H9 (cell line): Measurements from ENCODE around the gene PROSER1. TPM values are rescaled to one million over a fixed set of nuclear protein-coding genes. Genes with fewer than 3 reads are reported as not detected.

ENCODE experiments used
- DNase-seq: peaks from one replicate; pipeline ENCODE4 v3.0.0-alpha.2; 2017
- H2AFZ ChIP-seq: one replicate; pipeline ENCODE4 v1.6.1; 2013; ENCODE audit warnings: mild to moderate bottlenecking, low read length, control low read depth, moderate library complexity
- H2AK5ac ChIP-seq: 2 replicates; pipeline ENCODE4 v1.6.1; 2013; ENCODE audit warnings: low read length, control low read depth, mixed read lengths; ENCODE audit not compliant: insufficient read length
- H2BK120ac ChIP-seq: one replicate; pipeline ENCODE4 v1.6.1; 2013; ENCODE audit warnings: low read depth, mild to moderate bottlenecking, low read length, control low read depth, inconsistent platforms; ENCODE audit not compliant: poor library complexity, severe bottlenecking
- H2BK12ac ChIP-seq: 2 replicates; pipeline ENCODE4 v1.6.1; 2013; ENCODE audit warnings: low read length, control low read depth, mixed read lengths, low read depth; ENCODE audit not compliant: insufficient read length
- H2BK15ac ChIP-seq: 2 replicates; pipeline ENCODE4 v1.6.1; 2013; ENCODE audit warnings: low read depth, low read length, control low read depth
- H2BK20ac ChIP-seq: one replicate; pipeline ENCODE4 v1.6.1; 2013; ENCODE audit warnings: low read depth, mild to moderate bottlenecking, low read length, control low read depth, inconsistent platforms; ENCODE audit not compliant: poor library complexity, severe bottlenecking
- H2BK5ac ChIP-seq: 2 replicates; pipeline ENCODE4 v1.6.1; 2013; ENCODE audit warnings: low read length, control low read depth, mixed read lengths; ENCODE audit not compliant: insufficient read length
- H3K14ac ChIP-seq: 2 replicates; pipeline ENCODE4 v1.6.1; 2013; ENCODE audit warnings: low read length, control low read depth; ENCODE audit not compliant: insufficient read depth
- H3K18ac ChIP-seq: 2 replicates; pipeline ENCODE4 v1.6.1; 2013; ENCODE audit warnings: low read depth, mild to moderate bottlenecking, mixed read lengths, low read length, control low read depth; ENCODE audit not compliant: insufficient read length
- H3K23ac ChIP-seq: 2 replicates; pipeline ENCODE4 v1.6.1; 2013; ENCODE audit warnings: low read length, control low read depth, mixed read lengths, low read depth; ENCODE audit not compliant: insufficient read length
- H3K23me2 ChIP-seq: 2 replicates; pipeline ENCODE4 v1.6.1; 2013; ENCODE audit warnings: low read depth, mild to moderate bottlenecking, mixed read lengths, low read length, control low read depth; ENCODE audit not compliant: insufficient read length, poor library complexity, severe bottlenecking
- H3K27ac ChIP-seq: 2 replicates; pipeline ENCODE4 v1.5.1; 2013; ENCODE audit warnings: low read length, control low read depth, mixed read lengths, low read depth; ENCODE audit not compliant: insufficient read length
- H3K27me3 ChIP-seq: 2 replicates; pipeline ENCODE4 v1.6.1; 2013; ENCODE audit warnings: low read length, control low read depth, inconsistent platforms; ENCODE audit not compliant: insufficient read depth
- H3K4ac ChIP-seq: 2 replicates; pipeline ENCODE4 v1.6.1; 2013; ENCODE audit warnings: low read depth, mild to moderate bottlenecking, control low read depth, inconsistent platforms, low read length, moderate library complexity
- H3K4me1 ChIP-seq: 2 replicates; pipeline ENCODE4 v1.6.1; 2013; ENCODE audit warnings: low read length, control low read depth, inconsistent platforms; ENCODE audit not compliant: insufficient read depth
- H3K4me2 ChIP-seq: 2 replicates; pipeline ENCODE4 v1.6.1; 2013; ENCODE audit warnings: low read length, control low read depth, mixed read lengths; ENCODE audit not compliant: insufficient read length, insufficient read depth
- H3K56ac ChIP-seq: 2 replicates; pipeline ENCODE4 v1.6.1; 2013; ENCODE audit warnings: low read depth, mild to moderate bottlenecking, mixed read lengths, low read length, control low read depth; ENCODE audit not compliant: insufficient read length
- H3K79me1 ChIP-seq: 2 replicates; pipeline ENCODE4 v1.6.1; 2013; ENCODE audit warnings: low read depth, mild to moderate bottlenecking, moderate library complexity, low read length, control low read depth, inconsistent platforms; ENCODE audit not compliant: insufficient read depth, poor library complexity, severe bottlenecking
- H3K79me2 ChIP-seq: 2 replicates; pipeline ENCODE4 v1.6.1; 2013; ENCODE audit warnings: low read length, control low read depth, inconsistent platforms; ENCODE audit not compliant: insufficient read depth
- H3K9ac ChIP-seq: 2 replicates; pipeline ENCODE4 v1.6.1; 2013; ENCODE audit warnings: low read length, control low read depth, mixed read lengths; ENCODE audit not compliant: insufficient read length; ENCODE audit errors: extremely low read depth
- H3K9me3 ChIP-seq: one replicate; pipeline ENCODE4 v1.6.1; 2013; ENCODE audit warnings: low read depth, low read length, inconsistent platforms; ENCODE audit not compliant: control insufficient read depth
- H3T11ph ChIP-seq: one replicate; pipeline ENCODE4 v1.6.1; 2013; ENCODE audit warnings: mild to moderate bottlenecking, low read length, control low read depth, inconsistent platforms
- H4K20me1 ChIP-seq: one replicate; pipeline ENCODE4 v1.6.1; 2013; ENCODE audit not compliant: control insufficient read depth, insufficient read length, insufficient read depth
- H4K5ac ChIP-seq: 2 replicates; pipeline ENCODE4 v1.6.1; 2013; ENCODE audit warnings: low read depth, mild to moderate bottlenecking, mixed read lengths, low read length, control low read depth; ENCODE audit not compliant: insufficient read length
- H4K8ac ChIP-seq: replicated peaks from 2 replicates; pipeline ENCODE4 v1.6.1; 2013; ENCODE audit warnings: low read length, control low read depth, mixed read lengths, low read depth; ENCODE audit not compliant: insufficient read length
- H4K91ac ChIP-seq: 2 replicates; pipeline ENCODE4 v1.6.1; 2013; ENCODE audit warnings: low read depth, mild to moderate bottlenecking, moderate library complexity, mixed read lengths, low read length, control low read depth; ENCODE audit not compliant: insufficient read length
- H3K27ac Mint-ChIP-seq, 3 experiments: 2 replicates in 2 of 3; 3 replicates in 1 of 3; pipeline ENCODE4 v1.8.0; 2020 to 2021; ENCODE audit warnings: mixed read lengths in 3 of 3, mild to moderate bottlenecking in 1 of 3, moderate library complexity in 1 of 3
- H3K27me3 Mint-ChIP-seq: 2 replicates; pipeline ENCODE4 v1.8.0; 2021; ENCODE audit warnings: low read depth, mild to moderate bottlenecking, moderate library complexity, mixed read lengths
- H3K36me3 Mint-ChIP-seq, 3 experiments: 2 replicates in 2 of 3; 3 replicates in 1 of 3; pipeline ENCODE4 v1.8.0; 2020 to 2021; ENCODE audit warnings: low read depth in 3 of 3, mixed read lengths in 3 of 3; ENCODE audit not compliant: insufficient read depth in 1 of 3
- H3K4me1 Mint-ChIP-seq, 2 experiments: 2 replicates each; pipeline ENCODE4 v1.8.0; 2020; ENCODE audit warnings: mixed read lengths in 2 of 2
- H3K4me3 Mint-ChIP-seq, 2 experiments: 2 replicates in 1 of 2; 3 replicates in 1 of 2; pipeline ENCODE4 v1.8.0; 2020 to 2021; ENCODE audit warnings: mild to moderate bottlenecking in 2 of 2, mixed read lengths in 2 of 2, moderate library complexity in 1 of 2
- H3K9me3 Mint-ChIP-seq, 2 experiments: 2 replicates in 1 of 2; 3 replicates in 1 of 2; pipeline ENCODE4 v1.8.0; 2020; ENCODE audit warnings: mild to moderate bottlenecking in 2 of 2, mixed read lengths in 2 of 2, moderate library complexity in 1 of 2
- CTCF ChIP-seq: fragments of 200-600 bp; sonication (generic); conservative IDR thresholded peaks from 3 replicates; pipeline ENCODE4 v1.8.0; 2021; ENCODE audit warnings: antibody characterized with exemption, mild to moderate bottlenecking
- WGBS: extraction: QIAGEN DNeasy Blood & Tissue Kit; methylation state at CpG from one replicate; pipeline ENCODE4 v1.1.7; 2013; ENCODE audit warnings: missing lambda C conversion rate, low lambda C conversion rate, mixed read lengths; ENCODE audit not compliant: insufficient read length; ENCODE audit errors: extremely low coverage; 5-methylcytosine and 5-hydroxymethylcytosine counted together
- total RNA-seq: library from RNA; stranded (reverse); gene quantifications from 2 replicates; pipeline ENCODE4 v1.2.1, GENCODE V29; 2021

Gene PROSER1
- total RNA-seq, 1 experiment from 2014 or later = 84.6 TPM

GRCh38 chr13:39039041-39039440 lies 1.2 kb upstream of the PROSER1 start:
- no peak overlapping the region for H3K27ac Mint-ChIP-seq
- H2AK5ac ChIP-seq = no peak overlapping the region
- H3T11ph ChIP-seq = no peak overlapping the region
- H3K23ac ChIP-seq = no peak overlapping the region
- H3K79me2 ChIP-seq = peaks cover 29% of the 10 kb centered on the region
- H3K4me3 Mint-ChIP-seq = peak overlapping the region; percentile 90 to 93
- DNase-seq = no peak
- H3K4me1 ChIP-seq = no peaks in the 10 kb centered on the region
- no peaks in the 10 kb centered on the region for H4K20me1 ChIP-seq
- H2BK5ac ChIP-seq = no peak overlapping the region
- no peak overlapping the region for H3K56ac ChIP-seq
- no peak overlapping the region for H3K18ac ChIP-seq
- no peaks in the 10 kb centered on the region for H3K9me3 ChIP-seq
- H3K79me1 ChIP-seq = no peaks in the 10 kb centered on the region
- no peak overlapping the region for H4K91ac ChIP-seq
- H2BK15ac ChIP-seq = no peak overlapping the region
- peaks cover 9% of the 10 kb centered on the region for H3K23me2 ChIP-seq
- peak overlapping the region; percentile 52 for H3K4me2 ChIP-seq
- H2BK20ac ChIP-seq = no peak overlapping the region
- H3K27me3 Mint-ChIP-seq = no peaks in the 10 kb centered on the region
- H3K9me3 Mint-ChIP-seq = no peaks in the 10 kb centered on the region
- H2AFZ ChIP-seq = no peak overlapping the region
- H4K5ac ChIP-seq = no peak overlapping the region
- no peak overlapping the region for H2BK120ac ChIP-seq
- no peak overlapping the region for H3K14ac ChIP-seq
- no peak overlapping the region for H4K8ac ChIP-seq
- no peak overlapping the region for H2BK12ac ChIP-seq
- H3K27ac ChIP-seq = no peak overlapping the region
- no peak for TF ChIP-seq CTCF
- WGBS = 100% methylated on average over 1 of the region's 7 CpGs
- no peaks in the 10 kb centered on the region for H3K27me3 ChIP-seq
- H3K4ac ChIP-seq = no peak overlapping the region
- peak overlapping the region; percentile 73 for H3K9ac ChIP-seq
- peaks cover 26 to 31% of the 10 kb centered on the region in 2 experiments for H3K4me1 Mint-ChIP-seq
- H3K36me3 Mint-ChIP-seq = peaks cover 2 to 7% (median 3%) of the 10 kb centered on the region in 3 experiments
